ENCODE measurements around the gene ABHD11. TPM values are rescaled to one million over a fixed set of nuclear protein-coding genes. Genes with fewer than 3 reads are reported as not detected.
A peak's percentile ranks its signal among the peaks of the same experiment; 100 is the strongest.
"Not testable (repeated sequence)": the region's sequence is repeated elsewhere in the genome, so short reads cannot be mapped to it uniquely, and the experiment has no call there.

Gene ABHD11
- total and polyA plus RNA-seq, 7 donors = 5.4 to 91.3 (median 13.0) TPM

DNA sequence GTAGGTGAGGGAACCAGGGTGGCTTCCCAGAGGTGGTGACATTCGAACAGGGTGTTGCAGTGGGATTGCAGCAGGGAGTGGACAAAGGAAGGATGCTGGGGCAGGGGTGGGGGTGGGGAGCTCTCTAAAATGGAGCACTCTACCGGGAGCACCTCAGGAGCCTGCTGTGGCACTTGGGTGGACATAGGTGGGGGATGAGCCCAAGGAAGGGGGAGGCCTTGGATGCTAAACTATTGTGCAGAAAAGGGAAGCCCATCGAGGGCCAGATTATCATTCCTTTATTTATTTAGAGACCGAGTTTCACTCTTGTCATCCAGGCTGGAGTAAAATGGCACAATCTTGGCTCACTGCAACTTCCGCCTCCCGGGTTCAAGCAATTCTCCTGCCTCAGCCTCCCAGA lies 15.8 kb downstream of the ABHD11 start:
- TF ChIP-seq POLR2AphosphoS5 (IDR thresholded peaks at IDR 0.05) = no peak
- TF ChIP-seq POLR2A (IDR thresholded peaks at IDR 0.05) = no peak
- no peak for TF ChIP-seq EP300 (IDR thresholded peaks at IDR 0.05)
- no peak for TF ChIP-seq CTCF (IDR thresholded peaks at IDR 0.05)
- Histone ChIP-seq H3K4me1 (peaks cover 0 to 32% (median 17%) of the 10 kb centered on the region in 4 donors), H3K9me3 (no peaks in the 10 kb centered on the region), H3K4me3 (no peak overlapping the region), H3K27me3 (peaks cover 0 to 9% (median 0%) of the 10 kb centered on the region in 3 donors), H3K36me3 (no peaks in the 10 kb centered on the region), H3K27ac (no peak overlapping the region)
- no peak for DNase-seq
- intact Hi-C loops (cut with DNase I) = no loop called here
- 63 to 74% methylated on average over 6 of the region's 6 CpGs for WGBS, 2 donors

GRCh38 chr7:73722182-73722581 lies 16.4 kb downstream of the ABHD11 start:
- H3K36me3 ChIP-seq; H3K9me3 ChIP-seq; H3K27me3 ChIP-seq; intact Hi-C loops (cut with DNase I); H3K4me3 ChIP-seq; DNase-seq: not testable (repeated sequence)
- Histone ChIP-seq H3K4me1 (peaks cover 0 to 38% (median 23%) of the 10 kb centered on the region in 4 donors), H3K27ac (peak overlapping the region in 3 of 4 donors; percentile 55 to 67 (median 65))
- 21 to 68% methylated on average over 4 of the region's 4 CpGs for WGBS, 2 donors

DNA sequence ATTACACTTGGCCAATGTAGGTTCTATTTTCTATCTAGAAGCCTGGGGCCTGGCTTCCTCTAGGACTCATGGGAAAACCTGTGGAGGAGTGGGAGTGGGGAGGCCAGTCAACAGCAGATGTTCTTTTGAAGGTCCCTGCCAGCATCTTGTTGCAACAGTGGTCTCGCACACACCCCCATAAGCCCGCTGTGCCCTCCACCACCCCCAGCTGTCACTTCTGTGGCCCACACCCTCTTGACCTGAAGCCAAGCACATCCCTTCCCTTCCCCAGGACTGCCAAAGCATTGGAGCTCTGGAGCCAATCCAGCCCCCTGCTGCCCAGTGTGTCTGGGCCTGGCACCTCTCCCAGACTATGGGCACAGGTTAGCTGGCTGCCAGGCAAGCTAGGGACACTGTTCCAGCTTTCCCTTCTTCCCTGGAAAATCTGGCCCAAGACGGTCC lies 17.2 kb downstream of the ABHD11 start:
- intact Hi-C loops (cut with DNase I) = no loop called here
- TF ChIP-seq POLR2A (IDR thresholded peaks at IDR 0.05) (no peak), EP300 (IDR thresholded peaks at IDR 0.05) (no peak), CTCF (IDR thresholded peaks at IDR 0.05) (no peak), POLR2AphosphoS5 (IDR thresholded peaks at IDR 0.05) (peak in 1 of 4 donors; percentile 7)
- Histone ChIP-seq H3K36me3 (no peaks in the 10 kb centered on the region), H3K27ac (peak overlapping the region; percentile 47 to 67 (median 60)), H3K4me1 (peaks cover 0 to 46% (median 31%) of the 10 kb centered on the region in 4 donors), H3K27me3 (peaks cover 0 to 5% (median 0%) of the 10 kb centered on the region in 3 donors), H3K4me3 (no peak overlapping the region), H3K9me3 (no peaks in the 10 kb centered on the region)
- 24 to 55% methylated on average over 3 of the region's 3 CpGs for WGBS, 2 donors
- peak; percentile 89 for DNase-seq

DNA sequence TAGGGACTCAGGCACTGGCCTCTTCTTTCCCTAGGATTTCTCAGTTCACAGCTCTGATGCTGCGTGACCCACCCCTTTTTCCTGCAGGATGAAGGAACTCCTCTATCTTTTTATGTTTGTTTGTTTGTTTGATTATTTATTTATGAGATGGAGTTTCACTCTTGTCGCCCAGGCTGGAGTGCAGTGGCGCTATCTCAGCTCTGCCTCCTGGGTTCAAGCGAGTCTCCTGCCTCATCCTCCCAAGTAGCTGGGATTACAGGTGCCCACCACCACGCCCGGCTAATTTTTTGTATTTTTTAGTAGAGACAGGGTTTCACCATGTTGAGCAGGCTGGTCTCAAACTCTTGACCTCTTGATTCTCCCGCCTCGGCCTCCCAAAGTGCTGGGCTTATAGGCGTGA lies 18.2 kb downstream of the ABHD11 start:
- DNase-seq; intact Hi-C loops (cut with DNase I); H3K36me3 ChIP-seq; H3K9me3 ChIP-seq; H3K27me3 ChIP-seq; H3K4me3 ChIP-seq: not testable (repeated sequence)
- Histone ChIP-seq H3K4me1 (peaks cover 0 to 55% (median 41%) of the 10 kb centered on the region in 4 donors), H3K27ac (peak overlapping the region; percentile 31 to 83 (median 64))
- 92 to 95% methylated on average over 9 of the region's 9 CpGs for WGBS, 2 donors

GRCh38 chr7:73719806-73720169 lies 18.8 kb downstream of the ABHD11 start:
- Histone ChIP-seq H3K27me3 (no peaks in the 10 kb centered on the region), H3K27ac (peak overlapping the region; percentile 31 to 85 (median 72)), H3K4me1 (peaks cover 0 to 60% (median 43%) of the 10 kb centered on the region in 4 donors), H3K4me3 (peak overlapping the region; percentile 21 to 97 (median 86)), H3K9me3 (no peaks in the 10 kb centered on the region), H3K36me3 (no peaks in the 10 kb centered on the region)
- DNase-seq = no peak
- WGBS, 2 donors = 6 to 12% methylated on average over 16 of the region's 16 CpGs
- intact Hi-C loops (cut with DNase I) = loop anchor here (2.0 to 5.0 kb wide), 3 partner anchors 19 to 52 kb away; partner anchors contain the start of genes ABHD11, BUD23, DNAJC30 and VPS37D
- TF ChIP-seq POLR2AphosphoS5 (IDR thresholded peaks at IDR 0.05) = no peak
- TF ChIP-seq EP300 (IDR thresholded peaks at IDR 0.05) = no peak
- no peak for TF ChIP-seq CTCF (IDR thresholded peaks at IDR 0.05)
- TF ChIP-seq POLR2A (IDR thresholded peaks at IDR 0.05) = no peak
